Measurements from ENCODE around the gene ANO9. TPM values are rescaled to one million over a fixed set of nuclear protein-coding genes. Genes with fewer than 3 reads are reported as not detected.
"Not testable (repeated sequence)": the region's sequence is repeated elsewhere in the genome, so short reads cannot be mapped to it uniquely, and the experiment has no call there.

The ANO9 gene
- total RNA-seq, 1 donor from 2014 or later: 33.8 TPM

DNA sequence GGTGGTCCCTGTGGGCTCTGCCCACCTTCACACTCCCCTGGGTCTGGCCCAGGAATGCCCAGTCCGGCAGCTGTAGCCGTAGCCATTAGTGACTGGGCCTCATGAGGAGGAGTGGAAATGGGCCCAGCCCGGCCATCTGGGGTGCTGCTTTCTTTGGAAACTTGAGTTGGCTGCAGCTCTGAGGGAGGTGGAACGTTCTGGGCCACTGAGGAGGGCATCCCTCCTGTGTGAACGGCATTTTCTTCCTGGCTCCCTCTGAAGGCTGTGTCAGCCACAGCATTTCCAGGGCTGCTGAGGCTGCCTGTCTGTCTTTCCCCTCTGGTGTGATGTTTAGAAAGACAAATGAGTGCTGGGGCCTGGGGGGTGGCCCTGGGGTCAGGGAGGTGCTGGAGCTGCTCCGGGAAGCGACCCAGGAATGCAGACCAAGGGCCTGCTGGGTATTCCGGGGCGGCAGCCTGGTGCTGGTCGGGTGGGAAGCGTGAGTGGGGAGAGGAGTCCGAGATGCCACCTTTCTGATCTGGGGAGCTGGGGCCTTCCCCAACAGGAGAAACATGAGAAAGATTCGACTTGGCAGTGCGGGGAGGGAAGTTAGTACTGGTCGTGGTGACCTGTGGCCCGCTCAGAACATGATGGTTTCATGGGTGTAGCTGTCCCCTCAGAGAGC lies 35.4 kb upstream of the ANO9 start:
- no peak for DNase-seq (ENCODE audit: low spot score)
- Mint-ChIP-seq H3K27me3 (ENCODE audit: insufficient read depth) (no peaks in the 10 kb centered on the region), H3K36me3 (ENCODE audit: low read depth) (peaks cover 2% of the 10 kb centered on the region), H3K4me3 (no peak overlapping the region), H3K27ac (no peak overlapping the region), H3K9me3 (no peaks in the 10 kb centered on the region), H3K4me1 (ENCODE audit: low read depth) (no peaks in the 10 kb centered on the region)
- intact Hi-C loops (cut with micrococcal nuclease): no loop called here

DNA sequence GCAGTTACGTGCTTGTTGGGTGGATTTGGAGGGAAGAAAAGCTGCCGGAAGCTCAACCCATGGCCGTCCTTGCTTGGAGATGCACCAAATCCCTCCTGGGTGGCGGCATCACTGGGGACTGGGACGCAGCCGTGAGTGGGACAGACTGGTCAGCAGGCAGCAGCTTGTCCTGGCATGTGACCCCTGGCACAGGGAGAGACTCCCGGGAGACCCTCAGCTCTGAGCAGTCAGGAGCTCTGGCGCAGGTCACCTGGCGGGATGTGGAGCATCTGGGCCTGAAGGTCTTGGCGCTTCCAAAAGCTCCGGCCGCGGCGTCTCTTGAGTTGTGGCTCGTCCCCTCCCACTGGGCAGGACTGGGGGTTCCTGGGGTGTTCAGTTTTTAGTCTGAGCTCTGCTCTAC lies 34.6 kb upstream of the ANO9 start:
- no peak overlapping the region for H3K4me3 Mint-ChIP-seq
- no peaks in the 10 kb centered on the region for H3K9me3 Mint-ChIP-seq
- no peaks in the 10 kb centered on the region for H3K27me3 Mint-ChIP-seq (ENCODE audit: insufficient read depth)
- no peaks in the 10 kb centered on the region for H3K4me1 Mint-ChIP-seq (ENCODE audit: low read depth)
- H3K36me3 Mint-ChIP-seq (ENCODE audit: low read depth): peaks cover 2% of the 10 kb centered on the region
- no peak overlapping the region for H3K27ac Mint-ChIP-seq
- no peak for DNase-seq (ENCODE audit: low spot score)
- intact Hi-C loops (cut with micrococcal nuclease): no loop called here

- DNase-seq (ENCODE audit: low spot score): no peak
- H3K4me3 Mint-ChIP-seq: no peak overlapping the region
- H3K27me3 Mint-ChIP-seq (ENCODE audit: insufficient read depth): no peaks in the 10 kb centered on the region
- H3K9me3 Mint-ChIP-seq: no peaks in the 10 kb centered on the region
- no peaks in the 10 kb centered on the region for H3K4me1 Mint-ChIP-seq (ENCODE audit: low read depth)
- H3K36me3 Mint-ChIP-seq (ENCODE audit: low read depth): no peaks in the 10 kb centered on the region
- intact Hi-C loops (cut with micrococcal nuclease): no loop called here
- H3K27ac Mint-ChIP-seq: no peak overlapping the region
Measured at GRCh38 chr11:475941-476340, 34.1 kb upstream of the ANO9 start.

GRCh38 chr11:474914-475506 lies 33.2 kb upstream of the ANO9 start:
- intact Hi-C loops (cut with micrococcal nuclease): no loop called here
- H3K36me3 Mint-ChIP-seq (ENCODE audit: low read depth): no peaks in the 10 kb centered on the region
- no peak for DNase-seq (ENCODE audit: low spot score)
- no peak overlapping the region for H3K27ac Mint-ChIP-seq
- no peaks in the 10 kb centered on the region for H3K27me3 Mint-ChIP-seq (ENCODE audit: insufficient read depth)
- H3K4me3 Mint-ChIP-seq: no peak overlapping the region
- no peaks in the 10 kb centered on the region for H3K9me3 Mint-ChIP-seq
- H3K4me1 Mint-ChIP-seq (ENCODE audit: low read depth): no peaks in the 10 kb centered on the region

- no peaks in the 10 kb centered on the region for H3K9me3 Mint-ChIP-seq
- no peak overlapping the region for H3K27ac Mint-ChIP-seq
- H3K27me3 Mint-ChIP-seq (ENCODE audit: insufficient read depth): no peaks in the 10 kb centered on the region
- H3K4me3 Mint-ChIP-seq: no peak overlapping the region
- H3K4me1 Mint-ChIP-seq (ENCODE audit: low read depth): no peaks in the 10 kb centered on the region
- no peaks in the 10 kb centered on the region for H3K36me3 Mint-ChIP-seq (ENCODE audit: low read depth)
- intact Hi-C loops (cut with micrococcal nuclease): no loop called here
- DNase-seq (ENCODE audit: low spot score): no peak
Measured at GRCh38 chr11:473962-474785, 32.4 kb upstream of the ANO9 start.

- Mint-ChIP-seq H3K27me3 (ENCODE audit: insufficient read depth) (no peaks in the 10 kb centered on the region), H3K9me3 (no peaks in the 10 kb centered on the region), H3K4me1 (ENCODE audit: low read depth) (no peaks in the 10 kb centered on the region), H3K36me3 (ENCODE audit: low read depth) (no peaks in the 10 kb centered on the region), H3K4me3 (no peak overlapping the region), H3K27ac (no peak overlapping the region)
- DNase-seq (ENCODE audit: low spot score): no peak
- intact Hi-C loops (cut with micrococcal nuclease): no loop called here
Measured at GRCh38 chr11:473415-473814, 31.6 kb upstream of the ANO9 start.

- Mint-ChIP-seq H3K36me3 (ENCODE audit: low read depth) (no peaks in the 10 kb centered on the region), H3K27me3 (ENCODE audit: insufficient read depth) (no peaks in the 10 kb centered on the region), H3K4me1 (ENCODE audit: low read depth) (no peaks in the 10 kb centered on the region), H3K4me3 (no peak overlapping the region), H3K9me3 (no peaks in the 10 kb centered on the region), H3K27ac (no peak overlapping the region)
- intact Hi-C loops (cut with micrococcal nuclease): no loop called here
- DNase-seq (ENCODE audit: low spot score): no peak
Measured at GRCh38 chr11:472816-473215, 31.0 kb upstream of the ANO9 start.

DNA sequence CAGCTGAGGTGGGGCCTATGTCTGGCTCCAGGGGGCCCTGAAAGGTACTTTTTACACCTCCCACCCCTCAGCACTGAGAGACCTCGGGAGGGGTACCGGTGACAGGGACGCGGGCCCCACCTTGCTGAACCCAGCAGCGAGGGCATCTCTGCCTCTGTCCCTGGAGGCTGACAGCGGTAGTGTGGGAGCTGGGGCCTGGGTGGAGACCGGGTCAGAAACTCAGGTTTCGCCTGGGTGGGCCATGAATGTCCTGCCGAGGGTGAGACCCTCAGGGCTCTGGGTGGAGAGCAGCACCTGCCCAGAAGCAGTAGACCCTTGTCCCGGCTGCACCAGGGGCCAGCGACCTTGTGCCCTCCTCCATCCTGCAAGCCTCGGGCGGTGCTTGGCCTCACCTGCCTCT lies 30.5 kb upstream of the ANO9 start:
- Mint-ChIP-seq H3K4me1 (ENCODE audit: low read depth) (no peaks in the 10 kb centered on the region), H3K27ac (no peak overlapping the region), H3K9me3 (no peaks in the 10 kb centered on the region), H3K36me3 (ENCODE audit: low read depth) (no peaks in the 10 kb centered on the region), H3K4me3 (no peak overlapping the region), H3K27me3 (ENCODE audit: insufficient read depth) (no peaks in the 10 kb centered on the region)
- no peak for DNase-seq (ENCODE audit: low spot score)
- intact Hi-C loops (cut with micrococcal nuclease): no loop called here

DNA sequence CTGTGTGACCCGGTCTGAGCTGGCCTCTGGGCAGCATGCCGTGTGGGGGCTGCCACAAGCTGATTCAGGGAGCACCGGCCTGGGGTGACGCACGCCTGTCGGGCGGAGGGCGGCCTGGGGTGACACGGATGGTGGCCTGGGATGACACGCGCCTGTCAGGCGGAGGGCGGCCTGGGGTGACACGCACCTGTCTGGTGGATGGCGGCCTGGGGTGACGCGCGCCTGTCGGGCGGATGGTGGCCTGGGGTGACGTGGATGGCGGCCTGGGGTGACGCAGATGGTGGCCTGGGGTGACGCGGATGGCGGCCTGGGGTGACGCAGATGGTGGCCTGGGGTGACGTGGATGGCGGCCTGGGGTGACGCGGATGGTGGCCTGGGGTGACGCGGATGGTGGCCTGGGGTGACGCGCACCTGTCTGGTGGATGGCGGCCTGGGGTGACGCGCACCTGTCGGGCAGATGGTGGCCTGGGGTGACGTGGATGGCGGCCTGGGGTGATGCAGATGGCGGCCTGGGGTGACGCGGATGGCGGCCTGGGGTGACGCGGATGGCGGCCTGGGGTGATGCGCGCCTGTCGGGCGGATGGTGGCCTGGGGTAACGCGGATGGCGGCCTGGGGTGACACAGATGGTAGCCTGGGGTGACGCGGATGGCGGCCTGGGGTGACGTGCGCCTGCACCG lies 29.8 kb upstream of the ANO9 start:
- intact Hi-C loops (cut with micrococcal nuclease): no loop called here
- H3K27ac Mint-ChIP-seq: no peak overlapping the region
- no peaks in the 10 kb centered on the region for H3K9me3 Mint-ChIP-seq
- DNase-seq (ENCODE audit: low spot score): no peak
- H3K36me3 Mint-ChIP-seq (ENCODE audit: low read depth): no peaks in the 10 kb centered on the region
- no peak overlapping the region for H3K4me3 Mint-ChIP-seq
- no peaks in the 10 kb centered on the region for H3K4me1 Mint-ChIP-seq (ENCODE audit: low read depth)
- no peaks in the 10 kb centered on the region for H3K27me3 Mint-ChIP-seq (ENCODE audit: insufficient read depth)

- intact Hi-C loops (cut with micrococcal nuclease): no loop called here
- peaks cover 6% of the 10 kb centered on the region for H3K36me3 Mint-ChIP-seq (ENCODE audit: low read depth)
- no peak for DNase-seq (ENCODE audit: low spot score)
- H3K4me1 Mint-ChIP-seq (ENCODE audit: low read depth): no peaks in the 10 kb centered on the region
- no peak overlapping the region for H3K4me3 Mint-ChIP-seq
- no peak overlapping the region for H3K27ac Mint-ChIP-seq
- no peaks in the 10 kb centered on the region for H3K9me3 Mint-ChIP-seq
- H3K27me3 Mint-ChIP-seq (ENCODE audit: insufficient read depth): no peaks in the 10 kb centered on the region
Measured at GRCh38 chr11:469684-470560, 28.1 kb upstream of the ANO9 start.

DNA sequence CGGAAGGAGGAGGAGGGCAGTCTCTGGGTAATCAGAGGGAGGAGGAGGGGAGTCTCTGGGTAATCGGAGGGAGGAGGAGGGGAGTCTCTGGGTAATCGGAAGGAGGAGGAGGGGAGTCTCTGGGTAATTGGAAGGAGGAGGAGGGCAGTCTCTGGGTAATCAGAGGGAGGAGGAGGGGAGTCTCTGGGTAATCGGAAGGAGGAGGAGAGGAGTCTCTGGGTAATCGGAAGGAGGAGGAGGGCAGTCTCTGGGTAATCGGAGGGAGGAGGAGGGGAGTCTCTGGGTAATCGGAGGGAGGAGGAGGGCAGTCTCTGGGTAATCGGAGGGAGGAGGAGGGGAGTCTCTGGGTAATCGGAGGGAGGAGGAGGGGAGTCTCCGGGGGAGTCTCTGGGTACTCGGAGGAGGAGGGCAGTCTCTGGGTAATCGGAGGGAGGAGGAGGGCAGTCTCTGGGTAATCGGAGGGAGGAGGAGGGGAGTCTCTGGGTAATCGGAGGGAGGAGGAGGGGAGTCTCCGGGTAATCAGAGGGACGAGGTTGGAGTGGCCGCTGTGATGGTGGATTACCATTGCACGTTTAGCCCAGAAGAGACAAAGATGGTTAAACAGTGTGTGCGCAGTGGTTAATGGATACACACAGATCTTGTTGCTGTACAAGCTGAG lies 27.3 kb upstream of the ANO9 start:
- DNase-seq (ENCODE audit: low spot score); intact Hi-C loops (cut with micrococcal nuclease); H3K4me1 Mint-ChIP-seq (ENCODE audit: low read depth); H3K36me3 Mint-ChIP-seq (ENCODE audit: low read depth); H3K27me3 Mint-ChIP-seq (ENCODE audit: insufficient read depth); H3K9me3 Mint-ChIP-seq; H3K27ac Mint-ChIP-seq; H3K4me3 Mint-ChIP-seq: not testable (repeated sequence)

- H3K27ac Mint-ChIP-seq: no peak overlapping the region
- no peaks in the 10 kb centered on the region for H3K27me3 Mint-ChIP-seq (ENCODE audit: insufficient read depth)
- H3K36me3 Mint-ChIP-seq (ENCODE audit: low read depth): peaks cover 6% of the 10 kb centered on the region
- no peak overlapping the region for H3K4me3 Mint-ChIP-seq
- no peaks in the 10 kb centered on the region for H3K4me1 Mint-ChIP-seq (ENCODE audit: low read depth)
- DNase-seq (ENCODE audit: low spot score): no peak
- H3K9me3 Mint-ChIP-seq: no peaks in the 10 kb centered on the region
- intact Hi-C loops (cut with micrococcal nuclease): no loop called here
Measured at GRCh38 chr11:468493-468892, 26.7 kb upstream of the ANO9 start.
